Natural killer cell (primary cell): ENCODE results near the gene PDCD4. TPM values are rescaled to one million over a fixed set of nuclear protein-coding genes. Genes with fewer than 3 reads are reported as not detected.

Experiments
- ATAC-seq, 3 donors: fragments of 150-1000 bp in 2 of 3; fragments of 200-7000 bp in 1 of 3; cut with Tn5 transposase; 1 replicate in 1 of 3; 2 replicates in 2 of 3; pipeline ENCODE4 v1.10.0; 2021; ENCODE audit warnings: mild to moderate bottlenecking in 2 of 3, moderate library complexity in 2 of 3
- DNase-seq, 2 donors: peaks; one replicate each; pipeline versions ENCODE4 v3.0.0 to v3.0.0-alpha.2; 2013 to 2021; ENCODE audit warnings: mixed read lengths in 1 of 2
- H3K27ac ChIP-seq: one replicate; pipeline ENCODE4 v1.5.1; 2013; ENCODE audit warnings: mild to moderate bottlenecking, low read length
- H3K27me3 ChIP-seq: one replicate; pipeline ENCODE4 v1.6.1; 2013; ENCODE audit warnings: low read length; ENCODE audit not compliant: control insufficient read depth, insufficient read depth
- H3K36me3 ChIP-seq: one replicate; pipeline ENCODE4 v1.6.1; 2013; ENCODE audit warnings: low read length; ENCODE audit not compliant: control insufficient read depth, insufficient read depth
- H3K4me1 ChIP-seq: one replicate; pipeline ENCODE4 v1.6.1; 2013; ENCODE audit warnings: low read length; ENCODE audit not compliant: control insufficient read depth, insufficient read depth
- H3K4me3 ChIP-seq: one replicate; pipeline ENCODE4 v1.5.1; 2013; ENCODE audit warnings: low read length
- H3K9me3 ChIP-seq: one replicate; pipeline ENCODE4 v1.6.1; 2013; ENCODE audit warnings: low read length; ENCODE audit not compliant: control insufficient read depth, insufficient read depth
- H3K27ac Mint-ChIP-seq, 2 donors: one replicate each; pipeline ENCODE4 v1.8.0; 2022; ENCODE audit warnings: mild to moderate bottlenecking in 2 of 2, mixed read lengths in 2 of 2, moderate library complexity in 1 of 2
- H3K27me3 Mint-ChIP-seq, 2 donors: one replicate each; pipeline ENCODE4 v1.8.0; 2022; ENCODE audit warnings: low read depth in 2 of 2, mixed read lengths in 2 of 2
- H3K36me3 Mint-ChIP-seq: one replicate; pipeline ENCODE4 v1.8.0; 2022; ENCODE audit warnings: mixed read lengths
- H3K4me1 Mint-ChIP-seq, 2 donors: one replicate each; pipeline ENCODE4 v1.8.0; 2022; ENCODE audit warnings: mixed read lengths in 2 of 2
- H3K4me3 Mint-ChIP-seq: one replicate; pipeline ENCODE4 v1.8.0; 2022; ENCODE audit warnings: mild to moderate bottlenecking, moderate library complexity, mixed read lengths
- H3K9me3 Mint-ChIP-seq, 2 donors: one replicate each; pipeline ENCODE4 v1.8.0; 2022; ENCODE audit warnings: mixed read lengths in 2 of 2
- WGBS: methylation state at CpG from one replicate; pipeline ENCODE4 v1.1.7; 2013; ENCODE audit warnings: missing lambda C conversion rate; ENCODE audit not compliant: insufficient coverage; 5-methylcytosine and 5-hydroxymethylcytosine counted together
- intact Hi-C: fragments of 100-400 bp; cut with micrococcal nuclease; formaldehyde crosslinking; loops from one replicate; pipeline ENCODE4 v1.14.2; 2022
- total RNA-seq, 4 donors: library from RNA; stranded (reverse); fragments of 120-200 nt in 1 of 4; gene quantifications; one replicate each; pipeline versions ENCODE4 v1.2.3 to v1.2.4, GENCODE V29; 2013 to 2022
- TF ChIP-seq, protein P1 (sequence below): fragments of 200-600 bp; IDR thresholded peaks from one replicate; pipeline ENCODE4 v1.8.0; 2022; ENCODE audit warnings: antibody characterized with exemption

PDCD4 gene
- total RNA-seq, 3 donors from 2014 or later (not counting 1 experiment from before 2014, with no cell fraction given): 199 to 241 (median 222) TPM

DNA sequence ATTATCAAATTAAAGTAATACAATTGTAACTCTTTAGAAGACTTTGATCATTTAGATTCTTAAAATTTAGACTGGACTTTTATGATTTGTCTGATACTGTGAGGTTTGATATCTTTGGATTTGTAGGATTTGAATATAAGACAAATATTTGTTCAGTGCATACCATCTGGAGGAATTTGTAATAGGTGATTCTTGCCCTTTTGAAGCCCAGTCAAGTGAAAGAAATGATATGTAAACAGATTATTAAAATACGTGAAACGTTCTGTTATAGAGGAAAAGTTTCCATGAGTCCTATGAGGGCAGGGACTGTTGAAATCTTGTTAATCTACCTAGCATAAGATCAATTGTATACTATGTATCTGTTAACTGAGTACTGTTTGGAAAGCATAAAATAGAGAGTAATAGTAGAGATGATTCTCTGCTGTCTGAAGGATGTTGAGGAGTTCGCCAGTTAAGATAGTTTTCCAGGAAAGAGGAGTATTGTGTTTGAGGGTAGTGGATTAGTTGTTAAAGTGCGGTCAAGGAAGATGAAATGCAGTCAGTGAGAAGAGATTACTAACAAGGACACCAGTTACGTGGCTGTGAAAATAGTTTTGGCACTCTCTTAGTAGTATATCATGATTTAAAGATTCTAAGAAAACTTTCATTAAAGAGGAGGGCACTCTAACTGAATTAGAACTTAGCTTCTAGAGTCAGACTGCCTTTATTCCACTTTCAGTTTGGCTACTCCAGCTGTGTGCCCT is 14.4 kb downstream of the PDCD4 start:
- TF ChIP-seq, protein P1, sequence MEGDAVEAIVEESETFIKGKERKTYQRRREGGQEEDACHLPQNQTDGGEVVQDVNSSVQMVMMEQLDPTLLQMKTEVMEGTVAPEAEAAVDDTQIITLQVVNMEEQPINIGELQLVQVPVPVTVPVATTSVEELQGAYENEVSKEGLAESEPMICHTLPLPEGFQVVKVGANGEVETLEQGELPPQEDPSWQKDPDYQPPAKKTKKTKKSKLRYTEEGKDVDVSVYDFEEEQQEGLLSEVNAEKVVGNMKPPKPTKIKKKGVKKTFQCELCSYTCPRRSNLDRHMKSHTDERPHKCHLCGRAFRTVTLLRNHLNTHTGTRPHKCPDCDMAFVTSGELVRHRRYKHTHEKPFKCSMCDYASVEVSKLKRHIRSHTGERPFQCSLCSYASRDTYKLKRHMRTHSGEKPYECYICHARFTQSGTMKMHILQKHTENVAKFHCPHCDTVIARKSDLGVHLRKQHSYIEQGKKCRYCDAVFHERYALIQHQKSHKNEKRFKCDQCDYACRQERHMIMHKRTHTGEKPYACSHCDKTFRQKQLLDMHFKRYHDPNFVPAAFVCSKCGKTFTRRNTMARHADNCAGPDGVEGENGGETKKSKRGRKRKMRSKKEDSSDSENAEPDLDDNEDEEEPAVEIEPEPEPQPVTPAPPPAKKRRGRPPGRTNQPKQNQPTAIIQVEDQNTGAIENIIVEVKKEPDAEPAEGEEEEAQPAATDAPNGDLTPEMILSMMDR: no peak
- ATAC-seq: peak in 1 of 3 donors; percentile 25
- H3K4me1 ChIP-seq: peaks cover 4% of the 10 kb centered on the region
- peak overlapping the region; percentile 19 for H3K27ac ChIP-seq
- no peaks in the 10 kb centered on the region for H3K27me3 ChIP-seq
- Mint-ChIP-seq H3K27me3 (no peaks in the 10 kb centered on the region), H3K36me3 (peaks cover 36% of the 10 kb centered on the region), H3K4me3 (no peak overlapping the region), H3K4me1 (peaks cover 25 to 28% of the 10 kb centered on the region in 2 donors), H3K27ac (peak overlapping the region; percentile 0 to 9), H3K9me3 (no peaks in the 10 kb centered on the region)
- H3K4me3 ChIP-seq: no peak overlapping the region
- 53% methylated on average over 4 of the region's 5 CpGs for WGBS
- H3K36me3 ChIP-seq: peaks cover 85% of the 10 kb centered on the region
- no peaks in the 10 kb centered on the region for H3K9me3 ChIP-seq
- no peak for DNase-seq
- intact Hi-C loops: no loop called here

DNA sequence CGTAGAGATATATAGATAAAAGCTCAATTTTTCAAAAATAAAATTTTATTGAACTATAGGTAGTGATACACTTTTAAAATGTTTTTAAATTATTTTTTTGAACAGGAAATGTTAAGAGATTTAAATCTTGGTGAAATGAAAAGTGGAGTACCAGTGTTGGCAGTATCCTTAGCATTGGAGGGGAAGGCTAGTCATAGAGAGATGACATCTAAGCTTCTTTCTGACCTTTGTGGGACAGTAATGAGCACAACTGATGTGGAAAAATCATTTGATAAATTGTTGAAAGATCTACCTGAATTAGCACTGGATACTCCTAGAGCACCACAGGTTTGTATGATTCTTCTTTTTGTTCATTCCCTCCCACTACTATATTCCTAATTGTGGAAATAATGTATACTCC is 15.8 kb downstream of the PDCD4 start:
- H3K4me3 Mint-ChIP-seq: no peak overlapping the region
- Histone ChIP-seq H3K4me3 (no peak overlapping the region), H3K36me3 (peaks cover 79% of the 10 kb centered on the region), H3K4me1 (peaks cover 4% of the 10 kb centered on the region), H3K27me3 (no peaks in the 10 kb centered on the region), H3K9me3 (no peaks in the 10 kb centered on the region), H3K27ac (no peak overlapping the region)
- peak overlapping the region in 1 of 2 donors; percentile 67 for H3K27ac Mint-ChIP-seq
- H3K4me1 Mint-ChIP-seq: peaks cover 25 to 28% of the 10 kb centered on the region in 2 donors
- H3K9me3 Mint-ChIP-seq: no peaks in the 10 kb centered on the region
- intact Hi-C loops: no loop called here
- no CpG with 5 or more reads among the region's 1 CpG for WGBS
- ATAC-seq: no peak
- peaks cover 28% of the 10 kb centered on the region for H3K36me3 Mint-ChIP-seq
- TF ChIP-seq, protein P1: no peak
- H3K27me3 Mint-ChIP-seq: no peaks in the 10 kb centered on the region
- no peak for DNase-seq

DNA sequence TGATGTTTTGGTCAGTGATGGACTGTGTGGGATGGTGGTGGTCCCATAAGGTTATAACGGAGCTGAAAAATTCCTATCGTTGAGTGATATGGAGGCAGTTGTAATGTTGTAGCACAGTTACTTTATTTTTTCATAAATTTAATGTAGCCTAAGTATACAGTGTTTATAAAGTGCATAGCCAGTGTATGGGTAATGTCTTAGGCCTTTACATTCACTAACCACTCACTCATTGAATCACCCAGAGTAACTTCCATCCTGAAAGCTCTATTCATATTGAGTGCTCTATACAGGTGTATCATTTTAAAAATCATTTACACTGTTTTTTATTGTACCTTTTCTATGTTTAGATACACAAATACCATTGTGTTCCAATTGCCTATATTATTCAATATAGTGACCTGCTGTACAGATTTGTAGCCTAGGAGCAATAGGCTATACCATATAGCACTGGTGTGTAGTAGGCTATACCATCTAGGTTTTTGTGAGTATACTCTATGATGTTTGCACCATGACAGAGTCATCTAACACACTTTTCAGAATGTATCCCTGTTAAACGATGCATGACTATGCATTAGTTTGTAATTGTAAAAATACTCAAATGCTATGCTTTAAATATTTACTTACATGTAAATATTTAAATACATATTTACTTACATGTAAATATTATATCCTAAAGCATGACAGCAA is 21.0 kb downstream of the PDCD4 start:
- intact Hi-C loops: loop anchor here (1.0 to 2.0 kb wide), 4 partner anchors 20 to 282 kb away; no protein-coding TSS in a partner anchor
- TF ChIP-seq, protein P1: no peak
- H3K27me3 Mint-ChIP-seq: no peaks in the 10 kb centered on the region
- H3K4me1 Mint-ChIP-seq: peaks cover 8 to 21% of the 10 kb centered on the region in 2 donors
- H3K4me3 ChIP-seq: no peak overlapping the region
- 100% methylated on average over 1 of the region's 3 CpGs for WGBS
- H3K27ac Mint-ChIP-seq: peak overlapping the region in 1 of 2 donors; percentile 4
- peaks cover 77% of the 10 kb centered on the region for H3K36me3 ChIP-seq
- no peak for DNase-seq
- H3K36me3 Mint-ChIP-seq: peaks cover 26% of the 10 kb centered on the region
- no peaks in the 10 kb centered on the region for H3K27me3 ChIP-seq
- H3K4me3 Mint-ChIP-seq: no peak overlapping the region
- H3K4me1 ChIP-seq: no peaks in the 10 kb centered on the region
- no peaks in the 10 kb centered on the region for H3K9me3 Mint-ChIP-seq
- H3K9me3 ChIP-seq: no peaks in the 10 kb centered on the region
- ATAC-seq: no peak
- H3K27ac ChIP-seq: no peak overlapping the region
